HepG2 (cell line): ENCODE data around the gene ZNF138. TPM values are rescaled to one million over a fixed set of nuclear protein-coding genes. Genes with fewer than 3 reads are reported as not detected.
A peak's percentile ranks its signal among the peaks of the same experiment; 100 is the strongest.

Source experiments
- ATAC-seq: fragments of 200-7000 bp; cut with Tn5 transposase; 3 replicates; pipeline ENCODE4 v1.9.1; 2020; ENCODE audit warnings: mild to moderate bottlenecking, moderate library complexity
- Bru-seq: library from RNA; stranded (reverse); fragments of 400-500 nt; gene quantifications from one replicate; lab custom pipeline; 2021; lab: Mats Ljungman, UMichigan
- BruChase-seq, 2 experiments: library from RNA; stranded (reverse); fragments of 400-500 nt; gene quantifications; one replicate each; lab custom pipeline; 2021; lab: Mats Ljungman, UMichigan
- BruUV-seq: library from RNA; stranded (reverse); fragments of 400-500 nt; replicated peaks from 2 replicates; lab custom pipeline; 2021; lab: Mats Ljungman, UMichigan
- CTCF ChIA-PET: fragments of 300-600 bp; formaldehyde crosslinking; extraction: SDS; loops from one replicate; lab custom pipeline; 2021; ENCODE audit warnings: low total read pairs, inconsistent platforms, low intra/inter-chr PET ratio; lab: Yijun Ruan, JAX
- POLR2A ChIA-PET: fragments of 350-600 bp; sonication (Branson Sonifier 250); formaldehyde crosslinking; loops from one replicate; lab custom pipeline; 2020; ENCODE audit warnings: antibody characterized with exemption, inconsistent platforms; lab: Yijun Ruan, JAX
- DNase-seq: peaks from one replicate; pipeline ENCODE4 v3.0.0-alpha.2; 2015; ENCODE audit warnings: low spot score
- FAIRE-seq: peaks from 3 replicates; lab custom pipeline; 2011; peaks lifted over from hg19 to GRCh38; lab: Jason Lieb, UNC
- H2AFZ ChIP-seq: one replicate; pipeline ENCODE4 v1.6.1; 2011; ENCODE audit warnings: low read length, inconsistent platforms
- H3K27ac ChIP-seq: fragments of 300-600 bp; 3 replicates; pipeline ENCODE4 v1.8.0; 2011; ENCODE audit warnings: mixed run types, mild to moderate bottlenecking, mixed read lengths, low read length, inconsistent platforms; ENCODE audit not compliant: insufficient read depth; ENCODE audit errors: extremely low read length
- H3K27me3 ChIP-seq, 2 experiments: fragments of 200-600 bp in 1 of 2; 2 replicates in 1 of 2; 3 replicates in 1 of 2; pipeline versions ENCODE4 v1.6.0 to v1.8.0; 2011; ENCODE audit warnings: low read length in 2 of 2, mild to moderate bottlenecking in 2 of 2, moderate library complexity in 2 of 2, inconsistent platforms in 1 of 2; ENCODE audit not compliant: insufficient read depth in 2 of 2, control insufficient read depth in 1 of 2
- H3K36me3 ChIP-seq, 2 experiments: fragments of 200-600 bp in 1 of 2; replicated peaks in 1 of 2; 2 replicates in 1 of 2; 3 replicates in 1 of 2; pipeline versions ENCODE4 v1.5.1 to v1.8.0; 2011; ENCODE audit warnings: low read length in 2 of 2, inconsistent platforms in 1 of 2; ENCODE audit not compliant: insufficient read depth in 2 of 2, control insufficient read depth in 1 of 2
- H3K4me1 ChIP-seq: 2 replicates; pipeline ENCODE4 v1.5.1; 2012; ENCODE audit warnings: low read length, inconsistent platforms; ENCODE audit not compliant: insufficient read depth
- H3K4me2 ChIP-seq: 2 replicates; pipeline ENCODE4 v1.6.0; 2011; ENCODE audit warnings: low read depth, low read length, inconsistent platforms
- H3K4me3 ChIP-seq, 3 experiments: fragments of 200-600 bp in 1 of 3; sonication (generic), shearing (Covaris generic) in 1 of 3; replicated peaks in 1 of 3; 2 replicates each; pipeline ENCODE4 v1.5.1; 2011 to 2016; ENCODE audit warnings: low read length in 3 of 3, inconsistent platforms in 2 of 3, low read depth in 2 of 3, mild to moderate bottlenecking in 2 of 3, control low read depth in 1 of 3, mixed read lengths in 1 of 3; ENCODE audit not compliant: insufficient read depth in 1 of 3
- H3K79me2 ChIP-seq: one replicate; pipeline ENCODE4 v1.6.1; 2011; ENCODE audit warnings: low read length, inconsistent platforms; ENCODE audit not compliant: insufficient read depth
- H3K9ac ChIP-seq: 2 replicates; pipeline ENCODE4 v1.6.0; 2011; ENCODE audit warnings: mild to moderate bottlenecking, low read depth, low read length, inconsistent platforms; ENCODE audit not compliant: insufficient read depth
- H3K9me3 ChIP-seq: 2 replicates; pipeline ENCODE4 v1.5.1; 2012; ENCODE audit warnings: mild to moderate bottlenecking, low read length
- H4K20me1 ChIP-seq: 2 replicates; pipeline ENCODE4 v1.6.0; 2011; ENCODE audit warnings: inconsistent platforms, mild to moderate bottlenecking, low read length, moderate library complexity; ENCODE audit not compliant: insufficient read depth
- ATF2 ChIP-seq: sonication (generic); formaldehyde crosslinking; IDR thresholded peaks from 2 replicates; pipeline ENCODE4 v1.4.0; 2020; ENCODE audit warnings: missing genetic modification reagents
- GTF3A ChIP-seq: sonication (generic); formaldehyde crosslinking; conservative IDR thresholded peaks from 2 replicates; pipeline ENCODE4 v1.4.0; 2020; ENCODE audit warnings: mild to moderate bottlenecking, missing genetic modification reagents
- HNF4A ChIP-seq: sonication (generic); formaldehyde crosslinking; IDR thresholded peaks from 2 replicates; pipeline ENCODE4 v1.4.0; 2020; ENCODE audit warnings: missing genetic modification reagents
- IRF2 ChIP-seq: IDR thresholded peaks from 2 replicates; pipeline ENCODE4 v1.6.1; 2018; ENCODE audit warnings: missing genetic modification reagents, missing compliant biosample characterization
- PRDM15 ChIP-seq: sonication (generic); formaldehyde crosslinking; IDR thresholded peaks from 2 replicates; pipeline ENCODE4 v1.4.0; 2020; ENCODE audit warnings: missing genetic modification reagents
- ZBTB2 ChIP-seq: sonication (generic); formaldehyde crosslinking; IDR thresholded peaks from 2 replicates; pipeline ENCODE4 v1.8.0; 2022; ENCODE audit warnings: low read depth, missing genetic modification reagents
- ZBTB34 ChIP-seq: sonication (generic); formaldehyde crosslinking; IDR thresholded peaks from 2 replicates; pipeline ENCODE4 v1.8.0; 2022; ENCODE audit warnings: mild to moderate bottlenecking, missing genetic modification reagents
- ZFP36 ChIP-seq: fragments of 150-350 bp; IDR thresholded peaks from 2 replicates; pipeline ENCODE4 v1.6.1; 2018; ENCODE audit warnings: borderline replicate concordance, low read length, low read depth; ENCODE audit not compliant: partially characterized antibody
- WGBS: methylation state at CpG from one replicate; pipeline ENCODE4 v1.1.6; 2017; ENCODE audit warnings: low lambda C conversion rate; 5-methylcytosine and 5-hydroxymethylcytosine counted together
- in situ Hi-C: cut with HindIII; loops from 2 replicates; pipeline ENCODE4 v1.10.0; 2017; ENCODE audit warnings: low pct_unique_long_range_greater_than_20kb; ENCODE audit not compliant: extremely low pct_ligation_motif_present
- intact Hi-C: fragments of 100-400 bp; cut with micrococcal nuclease; formaldehyde crosslinking; loops from one replicate; pipeline ENCODE4 v1.10.0; 2022; ENCODE audit not compliant: unreplicated experiment
- long read RNA-seq, 2 experiments: library from RNA in 1 of 2; library from polyadenylated mRNA in 1 of 2; stranded (forward) in 1 of 2; unstranded in 1 of 2; transcript quantifications; one replicate each; pipeline ENCODE4 v2.0.0, GENCODE V29; 2019 to 2022
- polyA minus RNA-seq, 3 experiments: library from RNA; depleted of rRNA, polyadenylated mRNA; stranded (reverse); fragments of >200 nt; gene quantifications; 2 replicates each; pipeline ENCODE4 v1.2.3, GENCODE V29; 2011; ENCODE audit warnings: low replicate concordance in 1 of 3
- polyA plus RNA-seq, 8 experiments: library from polyadenylated mRNA; depleted of rRNA in 3 of 8; stranded (reverse) in 7 of 8; unstranded in 1 of 8; fragments of >200 nt; fragmentation: Illumina TruSeq in 4 of 8; extraction: Trizol in 4 of 8; gene quantifications; 2 replicates each; pipeline versions ENCODE4 v1.2.1 to v1.2.3, GENCODE V29; 2011 to 2016; ENCODE audit warnings: low read depth in 4 of 8, missing spikeins in 1 of 8, mixed read lengths in 1 of 8; ENCODE audit not compliant: insufficient read depth in 1 of 8
- total RNA-seq, 5 experiments: library from RNA; depleted of rRNA; stranded (reverse); fragments of >200 nt; fragmentation: Illumina TruSeq; extraction: Trizol; gene quantifications; 2 replicates each; pipeline ENCODE4 v1.2.3, GENCODE V29; 2016; ENCODE audit warnings: low read depth in 1 of 5

ZNF138 gene
- total RNA-seq (2016; rRNA removed; fragmentation: Illumina TruSeq; extraction: Trizol) (5.8 and 7.6 TPM in 2 replicates), polyA plus RNA-seq (2011; rRNA removed) (2.3 and 2.7 TPM in 2 replicates), polyA minus RNA-seq (2011; rRNA and poly(A)+ RNA removed; ENCODE audit: low replicate concordance) (1.1 and 1.6 TPM in 2 replicates), Bru-seq, nascent RNA (percentile 64 among the genes with signal in this experiment), BruChase-seq, experiment 1, labeled RNA remaining after a 6-hour chase (percentile 59 among the genes with signal in this experiment), BruChase-seq, experiment 2, labeled RNA remaining after a 2-hour chase (percentile 65 among the genes with signal in this experiment)
- total RNA-seq (2016; cell fraction: cytosol; rRNA removed; fragmentation: Illumina TruSeq; extraction: Trizol; ENCODE audit: low read depth), result 2.4 and 2.6 TPM in 2 replicates
- total RNA-seq (2016; cell fraction: insoluble cytoplasmic fraction; rRNA removed; fragmentation: Illumina TruSeq; extraction: Trizol), result 5.5 and 7.9 TPM in 2 replicates
- 4.5 and 5.5 TPM in 2 replicates for total RNA-seq (2016; cell fraction: membrane; rRNA removed; fragmentation: Illumina TruSeq; extraction: Trizol)
- total RNA-seq (2016; cell fraction: nucleus; rRNA removed; fragmentation: Illumina TruSeq; extraction: Trizol), result 10.3 and 10.9 TPM in 2 replicates
- polyA plus RNA-seq (2011; cell fraction: cytosol; rRNA removed), result 1.4 and 1.6 TPM in 2 replicates
- 2.1 and 2.6 TPM in 2 replicates for polyA plus RNA-seq (2011; cell fraction: nucleus; rRNA removed)
- 2.7 and 3.7 TPM in 2 replicates for polyA plus RNA-seq (2012)
- polyA plus RNA-seq (2016; cell fraction: cytosol; fragmentation: Illumina TruSeq; extraction: Trizol; ENCODE audit: low read depth), result 1.8 and 2.7 TPM in 2 replicates
- 7.6 and 8.2 TPM in 2 replicates for polyA plus RNA-seq (2016; cell fraction: insoluble cytoplasmic fraction; fragmentation: Illumina TruSeq; extraction: Trizol; ENCODE audit: low read depth)
- 3.2 and 4.3 TPM in 2 replicates for polyA plus RNA-seq (2016; cell fraction: membrane; fragmentation: Illumina TruSeq; extraction: Trizol; ENCODE audit: low read depth)
- 13.9 and 14.0 TPM in 2 replicates for polyA plus RNA-seq (2016; cell fraction: nucleus; fragmentation: Illumina TruSeq; extraction: Trizol; ENCODE audit: insufficient read depth, low read depth)
- polyA minus RNA-seq (2011; cell fraction: cytosol; rRNA and poly(A)+ RNA removed), result 1.8 and 2.6 TPM in 2 replicates
- polyA minus RNA-seq (2011; cell fraction: nucleus; rRNA and poly(A)+ RNA removed), result 7.9 and 11.1 TPM in 2 replicates
- long read RNA-seq, experiment 1, partial matches to known transcripts, result 0 of 6 reads
- long read RNA-seq, experiment 1, other reads (novel, unspliced or antisense), result 4 of 6 reads
- long read RNA-seq, experiment 2, partial matches to known transcripts, result 0 of 7 reads
- long read RNA-seq, experiment 2, other reads (novel, unspliced or antisense), result 4 of 7 reads

- CTCF ChIA-PET, result no interaction called here
- POLR2A ChIA-PET, result interaction anchor here (0.7 to 1.3 kb wide), 3 partner anchors 9 to 128 kb away, joined by 3 to 6 read pairs (median 3); partner anchors contain the start of gene ZNF107
- Histone ChIP-seq H3K27me3 (no peaks in the 10 kb centered on the region; a peak in 1 of 5 replicates), H3K4me2 (peak within 1 kb of the TSS; percentile 63), H3K9ac (peak within 1 kb of the TSS; percentile 83), H4K20me1 (no peaks in the 10 kb centered on the region), H3K9me3 (no peaks in the 10 kb centered on the region), H2AFZ (no peak within 1 kb of the TSS), H3K36me3 (peaks cover 0 to 3% of the 10 kb centered on the region in 2 experiments; a peak in 2 of 5 replicates), H3K4me1 (peaks cover 18% of the 10 kb centered on the region), H3K27ac (peak within 1 kb of the TSS; percentile 69), H3K4me3 (peak within 1 kb of the TSS; percentile 91 to 99 (median 97)), H3K79me2 (peaks cover 7% of the 10 kb centered on the region)
- BruUV-seq, result no TSS peak
- FAIRE-seq, result no peak
- DNase-seq, result peak; percentile 93
- in situ Hi-C loops, result no loop called here
- intact Hi-C loops, result loop anchor here (5.0 to 10.0 kb wide), 2 partner anchors 108 to 130 kb away; partner anchors contain the start of genes ZNF107 and ZNF273
- WGBS, result 0% methylated on average over 10 of the region's 32 CpGs
- ATAC-seq, result peak; percentile 100
- no peak for TF ChIP-seq GTF3A (CRISPR knock-in tag)
- no peak; the same call in 1 of the 2 replicates for TF ChIP-seq ATF2 (CRISPR knock-in tag)
- TF ChIP-seq PRDM15 (CRISPR knock-in tag), result no peak
- no peak for TF ChIP-seq ZBTB2
- TF ChIP-seq IRF2 (CRISPR knock-in tag), result 0 out of 2 replicates have a peak, but pooled peaks have one; percentile 14
- TF ChIP-seq ZBTB34 (CRISPR knock-in tag), result no peak
- TF ChIP-seq HNF4A (CRISPR knock-in tag), result no peak
- no peak for TF ChIP-seq ZFP36
Measured at GRCh38 chr7:64794171-64794844, at the start of gene ZNF138. Gene ZNF138 (plus strand): TSS chr7:64794428. CDS start chr7:64794569, 141 bp downstream.
